CD14-positive monocyte (primary cell): ENCODE measurements around the gene TREX2. TPM values are rescaled to one million over a fixed set of nuclear protein-coding genes. Genes with fewer than 3 reads are reported as not detected.

ENCODE experiments used
- DNase-seq, 3 donors: peaks; one replicate each; pipeline ENCODE4 v3.0.0-alpha.2; 2011 to 2022
- H2AFZ ChIP-seq: 2 replicates; pipeline ENCODE4 v1.6.0; 2012; ENCODE audit warnings: mild to moderate bottlenecking, low read depth, low read length, inconsistent platforms; ENCODE audit not compliant: insufficient read depth, poor library complexity, severe bottlenecking
- H3K27ac ChIP-seq, 2 donors: 1 replicate in 1 of 2; 2 replicates in 1 of 2; pipeline ENCODE4 v1.5.1; 2012 to 2013; ENCODE audit warnings: low read length in 2 of 2, control low read depth in 1 of 2, inconsistent platforms in 1 of 2, low read depth in 1 of 2, mild to moderate bottlenecking in 1 of 2
- H3K27me3 ChIP-seq, 2 donors: one replicate each; pipeline versions ENCODE4 v1.6.0 to v1.6.1; 2011 to 2013; ENCODE audit warnings: low read length in 2 of 2; ENCODE audit not compliant: control insufficient read depth in 2 of 2, insufficient read depth in 2 of 2
- H3K36me3 ChIP-seq, 2 donors: replicated peaks in 1 of 2; 1 replicate in 1 of 2; 2 replicates in 1 of 2; pipeline versions ENCODE4 v1.5.1 to v1.6.1; 2012 to 2013; ENCODE audit warnings: low read length in 2 of 2, control low read depth in 1 of 2, inconsistent platforms in 1 of 2, mild to moderate bottlenecking in 1 of 2; ENCODE audit not compliant: insufficient read depth in 2 of 2, control insufficient read depth in 1 of 2
- H3K4me1 ChIP-seq, 2 donors: 1 replicate in 1 of 2; 2 replicates in 1 of 2; pipeline versions ENCODE4 v1.5.1 to v1.6.1; 2012 to 2013; ENCODE audit warnings: low read length in 2 of 2, control low read depth in 1 of 2, inconsistent platforms in 1 of 2, mild to moderate bottlenecking in 1 of 2, moderate library complexity in 1 of 2; ENCODE audit not compliant: insufficient read depth in 2 of 2, control insufficient read depth in 1 of 2
- H3K4me2 ChIP-seq: replicated peaks from 2 replicates; pipeline ENCODE3; 2012; ENCODE audit warnings: low read length, moderate library complexity, mild to moderate bottlenecking; ENCODE audit not compliant: poor library complexity, severe bottlenecking; ENCODE audit errors: extremely low read depth
- H3K4me3 ChIP-seq, 3 experiments: fragments of 200-600 bp in 1 of 3; sonication (generic) in 1 of 3; replicated peaks in 1 of 3; 1 replicate in 2 of 3; 2 replicates in 1 of 3; pipeline ENCODE4 v1.5.1; 2011 to 2013; ENCODE audit warnings: low read length in 3 of 3, mild to moderate bottlenecking in 3 of 3, control low read depth in 2 of 3, low read depth in 2 of 3, inconsistent platforms in 1 of 3, moderate library complexity in 1 of 3
- H3K79me2 ChIP-seq: 2 replicates; pipeline ENCODE4 v1.6.0; 2012; ENCODE audit warnings: mild to moderate bottlenecking, control low read depth, inconsistent platforms, low read length, moderate library complexity; ENCODE audit not compliant: insufficient read depth
- H3K9ac ChIP-seq: 2 replicates; pipeline ENCODE4 v1.6.0; 2017; ENCODE audit warnings: low read length, mild to moderate bottlenecking; ENCODE audit not compliant: insufficient read depth, poor library complexity, severe bottlenecking
- H3K9me3 ChIP-seq, 2 donors: replicated peaks in 1 of 2; 1 replicate in 1 of 2; 2 replicates in 1 of 2; pipeline versions ENCODE4 v1.5.1 to v1.6.1; 2012 to 2013; ENCODE audit warnings: low read length in 2 of 2, control low read depth in 1 of 2; ENCODE audit not compliant: control insufficient read depth in 1 of 2, insufficient read depth in 1 of 2
- H4K20me1 ChIP-seq: 2 replicates; pipeline ENCODE4 v1.6.0; 2012; ENCODE audit warnings: mild to moderate bottlenecking, low read length, control low read depth, moderate library complexity; ENCODE audit not compliant: insufficient read depth
- H3K27ac Mint-ChIP-seq, 7 donors: one replicate each; pipeline ENCODE4 v1.8.0; 2020; ENCODE audit warnings: mild to moderate bottlenecking in 7 of 7, mixed read lengths in 7 of 7, moderate library complexity in 6 of 7, inconsistent platforms in 2 of 7
- H3K27me3 Mint-ChIP-seq, 3 donors: one replicate each; pipeline ENCODE4 v1.8.0; 2021 to 2022; ENCODE audit warnings: low read depth in 3 of 3, mild to moderate bottlenecking in 3 of 3, mixed read lengths in 3 of 3, moderate library complexity in 3 of 3, inconsistent platforms in 1 of 3
- H3K36me3 Mint-ChIP-seq, 2 donors: one replicate each; pipeline ENCODE4 v1.8.0; 2020; ENCODE audit warnings: mixed read lengths in 2 of 2, inconsistent platforms in 1 of 2, mild to moderate bottlenecking in 1 of 2
- H3K4me1 Mint-ChIP-seq: one replicate; pipeline ENCODE4 v1.8.0; 2020; ENCODE audit warnings: mild to moderate bottlenecking, mixed read lengths
- H3K4me3 Mint-ChIP-seq, 2 donors: one replicate each; pipeline ENCODE4 v1.8.0; 2020; ENCODE audit warnings: mild to moderate bottlenecking in 2 of 2, mixed read lengths in 2 of 2, moderate library complexity in 1 of 2
- H3K9me3 Mint-ChIP-seq, 7 donors: one replicate each; pipeline ENCODE4 v1.8.0; 2020 to 2022; ENCODE audit warnings: mixed read lengths in 7 of 7, mild to moderate bottlenecking in 6 of 7, moderate library complexity in 6 of 7, inconsistent platforms in 2 of 7
- CTCF ChIP-seq: fragments of 200-600 bp; IDR thresholded peaks from one replicate; pipeline ENCODE4 v1.8.0; 2022; ENCODE audit warnings: antibody characterized with exemption, mild to moderate bottlenecking
- whole genome bisulfite sequencing: methylation state at CpG from one replicate; pipeline ENCODE4 v1.1.5; 2013; ENCODE audit warnings: missing lambda C conversion rate; ENCODE audit not compliant: insufficient coverage; 5-methylcytosine and 5-hydroxymethylcytosine counted together
- intact Hi-C, 2 donors: fragments of 100-400 bp; cut with micrococcal nuclease; formaldehyde crosslinking; loops; one replicate each; pipeline versions ENCODE4 v1.15.0 to v1.15.1; 2023
- polyA plus RNA-seq, 3 donors: library from polyadenylated mRNA; depleted of rRNA in 1 of 3; unstranded in 2 of 3; stranded (reverse) in 1 of 3; fragments of 300-500 nt in 2 of 3; fragments of >200 nt in 1 of 3; fragmentation: Illumina TruSeq in 2 of 3; gene quantifications; 1 replicate in 2 of 3; 2 replicates in 1 of 3; pipeline ENCODE4 v1.2.3, GENCODE V29; 2012 to 2021

The TREX2 gene
- polyA plus RNA-seq, 3 donors: 1.5 TPM; not detected in 2

- Mint-ChIP-seq H3K4me3 (no peak overlapping the region), H3K27ac (no peak overlapping the region), H3K9me3 (peaks cover 0 to 2% (median 0%) of the 10 kb centered on the region in 7 donors), H3K36me3 (no peaks in the 10 kb centered on the region), H3K4me1 (no peaks in the 10 kb centered on the region), H3K27me3 (peaks cover under 1 to 12% (median 5%) of the 10 kb centered on the region in 3 donors)
- no peak for TF ChIP-seq CTCF
- no peak overlapping the region for H3K4me3 ChIP-seq
- H4K20me1 ChIP-seq: no peaks in the 10 kb centered on the region
- no peaks in the 10 kb centered on the region for H3K4me1 ChIP-seq
- no peaks in the 10 kb centered on the region for H3K36me3 ChIP-seq
- no peaks in the 10 kb centered on the region for H3K79me2 ChIP-seq
- no peaks in the 10 kb centered on the region for H3K27me3 ChIP-seq
- no peak overlapping the region for H2AFZ ChIP-seq
- DNase-seq: no peak
- no peak overlapping the region for H3K4me2 ChIP-seq
- no peaks in the 10 kb centered on the region for H3K9me3 ChIP-seq
- 92% methylated on average over 4 of the region's 13 CpGs for WGBS
- H3K9ac ChIP-seq: no peak overlapping the region
- no peak overlapping the region for H3K27ac ChIP-seq
- intact Hi-C loops: no loop called here
Observed at GRCh38 chrX:153481043-153481442, 35.2 kb upstream of the TREX2 start.

GRCh38 chrX:153478746-153479145 is 32.9 kb upstream of the TREX2 start:
- Mint-ChIP-seq H3K4me3 (no peak overlapping the region), H3K4me1 (peaks cover 3% of the 10 kb centered on the region), H3K27me3 (peaks cover 8 to 25% (median 24%) of the 10 kb centered on the region in 3 donors), H3K9me3 (peaks cover 0 to 2% (median 0%) of the 10 kb centered on the region in 7 donors), H3K27ac (no peak overlapping the region), H3K36me3 (no peaks in the 10 kb centered on the region)
- H3K27me3 ChIP-seq: peaks cover 0 to 8% of the 10 kb centered on the region in 2 donors
- WGBS: 94% methylated on average over 8 of the region's 16 CpGs
- H3K4me1 ChIP-seq: peaks cover 6 to 7% of the 10 kb centered on the region in 2 donors
- no peak overlapping the region for H2AFZ ChIP-seq
- DNase-seq: no peak
- H3K9ac ChIP-seq: no peak overlapping the region
- no peak for TF ChIP-seq CTCF
- no peak overlapping the region for H3K27ac ChIP-seq
- H3K36me3 ChIP-seq: no peaks in the 10 kb centered on the region
- no peak overlapping the region for H3K4me3 ChIP-seq
- no peaks in the 10 kb centered on the region for H4K20me1 ChIP-seq
- intact Hi-C loops: loop anchor here in 1 of 2 donors (10.0 kb wide), 1 partner anchor 524 kb away; no protein-coding TSS in a partner anchor
- H3K4me2 ChIP-seq: no peak overlapping the region
- H3K9me3 ChIP-seq: no peaks in the 10 kb centered on the region
- H3K79me2 ChIP-seq: no peaks in the 10 kb centered on the region
